SU-DHL-6 (cell line): ENCODE results near the gene ASB2.

Experiments used
- CTCF ChIP-seq: fragments of 200-600 bp; sonication (generic); IDR thresholded peaks from one replicate; pipeline ENCODE4 v1.5.1; 2017; ENCODE audit warnings: antibody characterized with exemption, mild to moderate bottlenecking, low read length, moderate library complexity; ENCODE audit not compliant: insufficient read depth, poor library complexity, severe bottlenecking
- EZH2phosphoT487 ChIP-seq: fragments of 200-600 bp; sonication (generic), shearing (Covaris generic); conservative IDR thresholded peaks from 2 replicates; pipeline ENCODE4 v1.6.1; 2018; ENCODE audit warnings: mild to moderate bottlenecking, antibody characterized with exemption, low read length, moderate library complexity, mixed read lengths

- TF ChIP-seq CTCF (no peak), EZH2phosphoT487 (no peak)
Observed at GRCh38 chr14:93987815-93988476, 11.6 kb upstream of the ASB2 start.
